ENCODE data around the gene RFPL2.

RFPL2 gene

DNA sequence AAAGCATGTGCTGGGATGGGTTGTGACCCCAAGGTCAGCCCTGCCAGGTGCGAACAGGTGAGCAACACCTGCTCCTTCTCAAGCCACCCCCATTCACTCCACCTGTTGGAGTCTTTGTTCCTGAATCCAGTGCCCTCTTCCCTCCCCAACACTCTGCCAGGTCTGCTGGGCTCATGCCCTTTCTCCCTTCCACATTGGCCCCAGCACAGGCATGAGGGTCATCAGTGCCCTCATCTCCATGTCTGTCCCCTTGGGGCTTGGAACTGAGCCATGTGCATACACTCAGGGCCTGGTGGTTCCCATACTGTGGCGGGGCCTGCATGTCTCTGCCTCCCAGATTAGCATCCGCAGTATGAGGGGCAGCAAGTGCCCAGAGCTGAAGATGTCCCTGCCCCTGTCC lies 19.1 kb downstream of the RFPL2 start:
- TF ChIP-seq, protein P1, sequence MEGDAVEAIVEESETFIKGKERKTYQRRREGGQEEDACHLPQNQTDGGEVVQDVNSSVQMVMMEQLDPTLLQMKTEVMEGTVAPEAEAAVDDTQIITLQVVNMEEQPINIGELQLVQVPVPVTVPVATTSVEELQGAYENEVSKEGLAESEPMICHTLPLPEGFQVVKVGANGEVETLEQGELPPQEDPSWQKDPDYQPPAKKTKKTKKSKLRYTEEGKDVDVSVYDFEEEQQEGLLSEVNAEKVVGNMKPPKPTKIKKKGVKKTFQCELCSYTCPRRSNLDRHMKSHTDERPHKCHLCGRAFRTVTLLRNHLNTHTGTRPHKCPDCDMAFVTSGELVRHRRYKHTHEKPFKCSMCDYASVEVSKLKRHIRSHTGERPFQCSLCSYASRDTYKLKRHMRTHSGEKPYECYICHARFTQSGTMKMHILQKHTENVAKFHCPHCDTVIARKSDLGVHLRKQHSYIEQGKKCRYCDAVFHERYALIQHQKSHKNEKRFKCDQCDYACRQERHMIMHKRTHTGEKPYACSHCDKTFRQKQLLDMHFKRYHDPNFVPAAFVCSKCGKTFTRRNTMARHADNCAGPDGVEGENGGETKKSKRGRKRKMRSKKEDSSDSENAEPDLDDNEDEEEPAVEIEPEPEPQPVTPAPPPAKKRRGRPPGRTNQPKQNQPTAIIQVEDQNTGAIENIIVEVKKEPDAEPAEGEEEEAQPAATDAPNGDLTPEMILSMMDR (IDR thresholded peaks at IDR 0.05; ENCODE audit: insufficient read depth, low read depth, low read length, missing control alignments), result no peak
- no peak for DNase-seq (ENCODE audit: low read depth)
- no peak overlapping the region for H3K4me3 ChIP-seq (ENCODE audit: low read length)

DNA sequence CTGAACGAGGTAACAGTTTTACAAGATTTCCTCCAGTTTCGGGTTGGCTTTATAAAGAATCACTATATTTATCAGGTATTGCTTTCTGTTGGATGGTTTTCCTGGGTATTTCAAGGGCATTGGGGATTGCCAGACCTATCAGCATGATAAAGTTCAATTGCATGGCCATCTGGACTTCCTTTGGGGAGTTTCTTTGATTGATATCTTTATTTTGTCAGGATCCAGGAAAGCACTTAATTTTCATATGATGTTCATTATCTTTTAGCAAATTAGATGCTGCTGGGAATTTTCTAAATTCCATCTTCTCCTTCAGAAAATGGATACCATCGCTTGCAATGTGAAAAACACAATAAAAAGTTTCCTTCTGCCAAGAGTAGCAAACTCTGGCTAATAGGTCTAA lies 21.2 kb downstream of the RFPL2 start:
- TF ChIP-seq, protein P1 (IDR thresholded peaks at IDR 0.05; ENCODE audit: insufficient read depth, low read depth, low read length, missing control alignments), result no peak
- DNase-seq (ENCODE audit: low read depth), result no peak
- H3K4me3 ChIP-seq (ENCODE audit: low read length), result no peak overlapping the region

DNA sequence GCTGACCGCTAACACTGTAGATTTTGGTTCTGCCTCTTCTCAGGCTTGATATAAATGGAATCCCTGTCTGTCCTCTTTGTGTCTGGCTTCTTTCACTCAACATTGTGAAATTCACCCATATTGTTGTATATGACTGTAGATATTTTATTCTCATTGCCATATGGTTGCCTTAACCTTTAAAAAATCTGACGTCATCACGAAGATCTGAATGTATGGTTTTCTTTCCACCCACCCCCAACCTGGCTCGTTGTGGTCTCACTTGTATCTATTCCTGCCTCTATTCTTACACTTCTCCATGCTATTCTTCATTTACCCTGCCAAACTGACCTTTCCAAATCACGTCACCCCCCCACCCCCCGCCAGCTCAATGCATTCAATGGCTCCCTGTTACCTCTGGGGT lies 23.8 kb downstream of the RFPL2 start:
- DNase-seq (ENCODE audit: low read depth), result no peak
- H3K4me3 ChIP-seq (ENCODE audit: low read length), result no peak overlapping the region
- TF ChIP-seq, protein P1 (IDR thresholded peaks at IDR 0.05; ENCODE audit: insufficient read depth, low read depth, low read length, missing control alignments), result no peak

DNA sequence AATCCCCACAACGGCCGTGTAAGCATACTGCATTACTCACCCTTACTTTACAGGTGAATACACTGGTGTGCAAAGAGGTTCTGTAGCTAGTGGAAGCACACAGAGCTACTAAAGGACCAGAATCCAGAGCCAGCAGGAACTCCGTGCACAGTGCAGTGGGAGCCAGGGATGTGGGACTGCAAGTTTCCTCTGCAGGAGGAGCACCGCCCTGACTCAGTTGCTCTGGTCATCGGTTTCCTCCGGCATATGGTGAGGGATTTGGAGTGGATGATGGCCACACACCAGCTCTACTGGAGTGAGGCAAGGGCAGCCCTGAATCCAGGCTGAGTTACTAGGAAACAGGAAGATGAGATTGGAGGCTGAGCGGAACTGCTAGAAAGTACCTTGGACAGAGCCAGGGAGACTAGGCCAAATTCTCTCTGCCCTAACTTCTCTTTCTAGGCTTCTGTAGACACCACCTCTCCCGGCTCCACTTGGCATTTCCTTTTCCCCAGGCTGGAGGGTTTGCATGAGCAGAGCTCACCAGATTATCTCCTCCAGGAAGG lies 27.6 kb downstream of the RFPL2 start:
- peak; percentile 4 for DNase-seq (ENCODE audit: low read depth)
- H3K4me3 ChIP-seq (ENCODE audit: low read length), result no peak overlapping the region
- TF ChIP-seq, protein P1 (IDR thresholded peaks at IDR 0.05; ENCODE audit: insufficient read depth, low read depth, low read length, missing control alignments), result no peak

DNA sequence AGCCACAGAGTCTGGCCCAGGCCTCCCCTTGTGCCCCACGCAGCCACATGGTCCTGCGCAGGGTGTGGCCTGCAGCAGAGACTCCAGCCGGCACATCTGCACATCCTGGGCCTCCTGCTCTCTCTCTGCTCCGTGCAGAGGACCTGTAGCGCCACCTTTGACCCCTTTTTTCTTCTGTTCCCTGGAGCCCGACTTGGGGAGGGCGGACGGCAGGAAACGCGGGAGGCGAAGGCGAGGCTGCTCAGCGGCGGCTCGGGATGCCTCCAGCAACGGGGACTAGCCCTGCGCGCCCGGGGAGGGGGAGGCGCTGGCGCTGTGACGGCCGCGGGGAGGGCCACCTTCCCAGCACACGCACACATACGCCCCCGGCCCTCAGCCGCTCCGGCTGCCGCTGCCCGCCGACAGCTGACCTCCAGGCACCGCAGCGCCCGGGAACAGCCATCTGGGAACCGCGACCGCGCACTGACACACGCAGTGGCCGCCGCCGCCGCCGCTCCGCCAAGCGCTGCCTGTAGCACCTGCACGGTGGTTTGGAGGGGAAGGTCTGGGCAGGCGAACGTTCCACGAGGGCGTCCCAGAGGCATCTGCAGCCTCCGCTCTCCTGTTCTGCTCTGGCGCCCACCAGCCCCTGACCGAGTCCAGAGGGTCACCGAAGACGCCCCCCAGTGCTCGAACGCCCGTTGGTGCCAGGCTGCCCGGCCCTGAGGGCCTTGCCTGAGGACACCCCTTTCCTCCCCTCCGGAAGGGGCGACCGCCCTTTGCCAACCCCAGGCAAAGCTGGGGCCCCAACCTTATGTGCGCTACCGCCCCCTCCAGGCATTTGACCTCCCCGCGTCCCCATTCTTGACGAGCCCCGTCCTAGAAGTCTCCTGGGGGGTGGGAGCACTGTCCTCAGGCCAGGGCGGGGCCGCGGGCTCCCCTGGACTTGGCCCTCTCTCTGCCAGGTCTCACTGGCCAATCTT lies 28.9 kb downstream of the RFPL2 start:
- TF ChIP-seq, protein P1 (IDR thresholded peaks at IDR 0.05; ENCODE audit: insufficient read depth, low read depth, low read length, missing control alignments), result no peak
- DNase-seq (ENCODE audit: low read depth), result no peak
- H3K4me3 ChIP-seq (ENCODE audit: low read length), result no peak overlapping the region

DNA sequence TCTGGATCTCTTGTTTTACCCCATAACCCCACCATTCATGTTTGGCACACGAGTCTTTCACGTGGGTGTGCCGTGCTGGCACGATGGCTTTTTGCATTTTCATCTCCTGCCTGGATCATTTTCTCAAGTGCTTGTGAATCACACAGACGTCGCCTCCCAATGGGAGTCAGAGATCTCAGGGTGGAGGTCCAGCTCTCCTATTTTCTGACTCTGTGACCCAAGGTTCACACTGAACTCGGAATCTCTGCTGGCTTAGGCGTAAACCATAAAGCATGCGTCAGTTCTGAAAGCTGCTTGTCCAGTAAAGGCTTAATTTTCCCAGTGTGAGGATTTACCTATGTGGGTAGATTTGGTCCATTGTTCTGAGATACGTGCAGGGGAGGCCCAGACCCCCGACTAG lies 29.8 kb downstream of the RFPL2 start:
- H3K4me3 ChIP-seq (ENCODE audit: low read length), result no peak overlapping the region
- no peak for DNase-seq (ENCODE audit: low read depth)
- TF ChIP-seq, protein P1 (IDR thresholded peaks at IDR 0.05; ENCODE audit: insufficient read depth, low read depth, low read length, missing control alignments), result no peak
